Natural killer cell treated with Interleukin-12 subunit alpha and Interleukin-12 subunit beta and Interleukin-15 and Interleukin-18, amount 100 ng/mL, for 72 hours (primary cell): ENCODE data around the gene MAG. TPM values are rescaled to one million over a fixed set of nuclear protein-coding genes. Genes with fewer than 3 reads are reported as not detected.

Experiments
- ATAC-seq, 2 donors: fragments of 150-1000 bp; cut with Tn5 transposase in 1 of 2; sonication (Bioruptor Pico), chemical (Tn5 transposase) in 1 of 2; 2 replicates each; pipeline ENCODE4 v1.10.0; 2021
- DNase-seq: peaks from one replicate; pipeline ENCODE4 v3.0.0; 2022; ENCODE audit warnings: low spot score
- H3K27ac Mint-ChIP-seq, 2 donors: 1 replicate in 1 of 2; 2 replicates in 1 of 2; pipeline ENCODE4 v1.8.0; 2022; ENCODE audit warnings: mixed read lengths in 2 of 2, mild to moderate bottlenecking in 1 of 2, moderate library complexity in 1 of 2
- H3K27me3 Mint-ChIP-seq, 2 donors: 1 replicate in 1 of 2; 2 replicates in 1 of 2; pipeline ENCODE4 v1.8.0; 2022; ENCODE audit warnings: mixed read lengths in 2 of 2
- H3K36me3 Mint-ChIP-seq: one replicate; pipeline ENCODE4 v1.8.0; 2022; ENCODE audit warnings: mixed read lengths
- H3K4me1 Mint-ChIP-seq, 2 donors: 1 replicate in 1 of 2; 2 replicates in 1 of 2; pipeline ENCODE4 v1.8.0; 2022; ENCODE audit warnings: low read depth in 2 of 2, mixed read lengths in 2 of 2, mild to moderate bottlenecking in 1 of 2
- H3K4me3 Mint-ChIP-seq: one replicate; pipeline ENCODE4 v1.8.0; 2022; ENCODE audit warnings: mixed read lengths
- H3K9me3 Mint-ChIP-seq: 2 replicates; pipeline ENCODE4 v1.8.0; 2022; ENCODE audit warnings: mixed read lengths
- total RNA-seq, 2 donors: library from RNA; stranded (reverse); gene quantifications; one replicate each; pipeline ENCODE4 v1.2.3, GENCODE V29; 2022

The MAG gene
- total RNA-seq, 2 donors from 2014 or later: 0.38 TPM; not detected in 1

DNA sequence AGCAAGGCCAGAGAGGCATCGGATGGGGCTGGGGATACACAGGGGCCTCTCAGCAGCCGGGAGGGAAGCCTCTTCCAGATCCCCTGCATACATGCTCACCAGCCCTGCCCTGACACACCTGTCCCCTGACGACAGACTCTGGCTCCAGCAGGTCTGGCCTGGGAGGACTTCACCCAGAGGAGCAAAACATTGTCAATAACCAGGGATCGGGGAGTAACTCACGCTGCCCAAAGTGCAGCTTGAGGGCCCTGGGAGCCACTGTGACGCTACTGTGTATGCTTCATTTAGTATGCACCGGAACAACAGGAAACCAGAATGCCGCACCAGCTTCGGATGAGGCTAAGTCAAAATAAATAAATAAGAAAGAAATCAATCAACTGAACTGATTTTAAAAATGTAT is 24.6 kb downstream of the MAG start:
- peaks cover 6 to 13% of the 10 kb centered on the region in 2 donors for H3K4me1 Mint-ChIP-seq
- no peaks in the 10 kb centered on the region for H3K36me3 Mint-ChIP-seq
- H3K27me3 Mint-ChIP-seq: peaks cover 0 to 4% of the 10 kb centered on the region in 2 donors
- ATAC-seq (no peak), DNase-seq (no peak)
- H3K4me3 Mint-ChIP-seq: no peak overlapping the region
- H3K27ac Mint-ChIP-seq: no peak overlapping the region
- H3K9me3 Mint-ChIP-seq: no peaks in the 10 kb centered on the region

- peaks cover 6 to 8% of the 10 kb centered on the region in 2 donors for H3K27me3 Mint-ChIP-seq
- peaks cover 6 to 13% of the 10 kb centered on the region in 2 donors for H3K4me1 Mint-ChIP-seq
- H3K36me3 Mint-ChIP-seq: no peaks in the 10 kb centered on the region
- no peak for ATAC-seq
- H3K27ac Mint-ChIP-seq: no peak overlapping the region
- no peaks in the 10 kb centered on the region for H3K9me3 Mint-ChIP-seq
- H3K4me3 Mint-ChIP-seq: no peak overlapping the region
- no peak for DNase-seq
Measured at GRCh38 chr19:35317464-35318043, 25.6 kb downstream of the MAG start.

GRCh38 chr19:35318679-35319448 is 26.9 kb downstream of the MAG start:
- peak; percentile 45 to 49 for ATAC-seq
- H3K36me3 Mint-ChIP-seq: no peaks in the 10 kb centered on the region
- no peak overlapping the region for H3K4me3 Mint-ChIP-seq
- peaks cover 6 to 13% of the 10 kb centered on the region in 2 donors for H3K4me1 Mint-ChIP-seq
- H3K27ac Mint-ChIP-seq: peak overlapping the region in 1 of 2 donors; percentile 78
- DNase-seq: no peak
- H3K27me3 Mint-ChIP-seq: peaks cover 6 to 11% of the 10 kb centered on the region in 2 donors
- no peaks in the 10 kb centered on the region for H3K9me3 Mint-ChIP-seq

- Mint-ChIP-seq H3K4me3 (no peak overlapping the region), H3K27ac (no peak overlapping the region), H3K9me3 (no peaks in the 10 kb centered on the region), H3K36me3 (no peaks in the 10 kb centered on the region), H3K27me3 (peaks cover 6 to 11% of the 10 kb centered on the region in 2 donors), H3K4me1 (peaks cover 6 to 17% of the 10 kb centered on the region in 2 donors)
- DNase-seq: no peak
- ATAC-seq: no peak
Measured at GRCh38 chr19:35320065-35320713, 28.2 kb downstream of the MAG start.

DNA sequence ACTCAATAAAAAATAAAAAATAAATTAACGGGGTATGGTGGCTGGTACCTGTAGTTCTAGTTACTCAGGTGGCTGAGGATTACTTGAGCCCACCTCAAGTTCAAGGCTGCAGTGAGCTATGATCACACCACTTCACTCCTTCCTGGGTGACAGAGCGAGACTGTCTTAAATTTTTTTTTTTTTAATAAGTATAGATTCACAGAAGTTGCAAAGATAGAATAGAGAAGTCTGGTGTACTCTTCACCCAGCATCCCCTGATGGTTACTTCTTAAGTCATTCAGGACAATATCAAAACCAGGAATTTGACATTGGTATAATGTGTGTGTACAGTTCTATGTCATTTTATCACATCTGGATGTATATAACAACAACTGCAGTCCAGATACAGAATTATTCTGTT is 29.3 kb downstream of the MAG start:
- H3K36me3 Mint-ChIP-seq: no peaks in the 10 kb centered on the region
- no peak for DNase-seq
- H3K9me3 Mint-ChIP-seq: no peaks in the 10 kb centered on the region
- peak overlapping the region in 1 of 2 donors; percentile 63 for H3K27ac Mint-ChIP-seq
- ATAC-seq: no peak
- H3K4me1 Mint-ChIP-seq: peaks cover 6 to 17% of the 10 kb centered on the region in 2 donors
- H3K4me3 Mint-ChIP-seq: no peak overlapping the region
- peaks cover 10 to 20% of the 10 kb centered on the region in 2 donors for H3K27me3 Mint-ChIP-seq

- Mint-ChIP-seq H3K4me3 (no peak overlapping the region), H3K27me3 (peaks cover 10 to 22% of the 10 kb centered on the region in 2 donors), H3K4me1 (peaks cover 6 to 17% of the 10 kb centered on the region in 2 donors), H3K9me3 (no peaks in the 10 kb centered on the region), H3K36me3 (no peaks in the 10 kb centered on the region), H3K27ac (peak overlapping the region in 1 of 2 donors; percentile 63)
- DNase-seq (no peak), ATAC-seq (no peak)
Measured at GRCh38 chr19:35322014-35322413, 30.1 kb downstream of the MAG start.

GRCh38 chr19:35327642-35328041 is 35.7 kb downstream of the MAG start:
- peak overlapping the region in 1 of 2 donors; percentile 19 for H3K27ac Mint-ChIP-seq
- H3K36me3 Mint-ChIP-seq: no peaks in the 10 kb centered on the region
- H3K9me3 Mint-ChIP-seq: no peaks in the 10 kb centered on the region
- H3K4me3 Mint-ChIP-seq: no peak overlapping the region
- ATAC-seq (no peak), DNase-seq (no peak)
- peaks cover 26 to 34% of the 10 kb centered on the region in 2 donors for H3K27me3 Mint-ChIP-seq
- peaks cover 8 to 18% of the 10 kb centered on the region in 2 donors for H3K4me1 Mint-ChIP-seq

DNA sequence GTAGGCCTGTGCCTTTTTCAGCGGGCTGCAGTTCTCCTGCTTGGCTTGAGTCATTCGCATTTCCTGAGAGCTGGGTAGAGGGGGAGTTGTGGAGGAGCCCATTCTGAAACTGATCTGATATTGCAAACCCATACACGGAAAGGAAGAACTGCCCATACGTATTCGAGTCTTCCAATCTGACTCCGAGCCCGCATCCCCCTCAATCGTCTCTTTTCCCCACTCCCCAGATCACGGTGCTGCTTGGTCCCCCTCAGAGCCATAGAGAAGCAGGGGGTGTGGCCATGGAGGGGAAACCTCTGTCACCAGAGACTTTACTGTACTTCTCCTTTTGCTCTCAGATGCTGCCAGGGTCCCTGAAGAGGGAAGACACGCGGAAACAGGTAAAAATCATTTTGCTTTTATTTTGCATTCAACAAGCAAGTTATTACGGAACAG is 36.9 kb downstream of the MAG start, which contains the start of gene CD22:
Gene CD22, plus strand, starts transcription at position 337 of the 435 bp plus-strand sequence. CDS start 2,854 bp downstream, outside the sequence.
- Mint-ChIP-seq H3K4me1 (peaks cover 8 to 22% of the 10 kb centered on the region in 2 donors), H3K27ac (peak within 1 kb of the TSS in 1 of 2 donors; percentile 78), H3K9me3 (no peaks in the 10 kb centered on the region), H3K36me3 (no peaks in the 10 kb centered on the region), H3K4me3 (peak within 1 kb of the TSS; percentile 40), H3K27me3 (peaks cover 28 to 33% of the 10 kb centered on the region in 2 donors)
- ATAC-seq (peak in 1 of 2 donors; percentile 32), DNase-seq (no peak)

DNA sequence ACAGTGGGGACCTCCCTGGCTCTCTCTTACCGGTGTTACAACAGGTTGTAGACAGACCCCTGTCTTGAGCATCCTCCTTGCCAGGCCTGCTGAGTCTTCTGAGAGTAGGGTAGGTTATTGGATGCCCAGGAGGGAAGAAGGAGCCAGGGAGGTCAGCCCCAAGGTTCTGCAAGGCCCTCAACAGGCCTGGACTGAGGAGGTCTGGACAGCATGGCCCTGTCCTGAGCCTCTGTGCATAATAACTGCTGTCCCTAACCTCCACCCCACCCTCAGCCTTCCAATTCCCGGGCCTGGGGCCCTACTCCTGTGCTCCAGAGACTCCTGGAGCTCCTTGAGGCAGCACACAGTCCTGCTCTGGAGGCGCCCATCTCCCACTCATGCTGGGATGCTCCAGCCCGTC is 37.4 kb downstream of the MAG start:
- Mint-ChIP-seq H3K36me3 (no peaks in the 10 kb centered on the region), H3K4me1 (peaks cover 13 to 18% of the 10 kb centered on the region in 2 donors), H3K27ac (peak overlapping the region in 1 of 2 donors; percentile 78), H3K27me3 (peaks cover 27 to 38% of the 10 kb centered on the region in 2 donors), H3K9me3 (no peaks in the 10 kb centered on the region), H3K4me3 (peak overlapping the region; percentile 40)
- ATAC-seq: peak in 1 of 2 donors; percentile 27
- DNase-seq: no peak

DNA sequence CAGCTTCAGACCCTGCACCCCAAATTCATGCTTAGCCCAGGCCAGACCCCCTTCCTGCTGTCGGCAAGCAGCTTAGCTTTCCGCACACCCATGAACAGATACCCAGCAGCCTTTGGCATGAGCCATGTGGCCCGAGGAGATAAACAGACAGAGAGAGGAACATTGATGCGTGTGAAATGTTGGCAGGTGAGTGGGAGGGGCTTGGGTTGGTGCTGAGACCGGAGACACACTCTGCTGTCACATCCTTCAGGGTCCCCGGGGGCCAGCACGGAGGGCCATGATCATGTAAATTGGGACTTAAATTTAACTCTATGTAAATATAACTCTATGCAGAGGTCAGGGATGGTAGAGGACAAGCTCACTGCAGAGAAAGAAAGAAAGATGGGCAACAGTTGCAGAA is 38.5 kb downstream of the MAG start:
- H3K27ac Mint-ChIP-seq: peak overlapping the region in 1 of 2 donors; percentile 80
- no peak overlapping the region for H3K4me3 Mint-ChIP-seq
- H3K36me3 Mint-ChIP-seq: no peaks in the 10 kb centered on the region
- H3K9me3 Mint-ChIP-seq: no peaks in the 10 kb centered on the region
- H3K4me1 Mint-ChIP-seq: peaks cover 19 to 21% of the 10 kb centered on the region in 2 donors
- no peak for ATAC-seq
- DNase-seq: no peak
- peaks cover 27 to 37% of the 10 kb centered on the region in 2 donors for H3K27me3 Mint-ChIP-seq

DNA sequence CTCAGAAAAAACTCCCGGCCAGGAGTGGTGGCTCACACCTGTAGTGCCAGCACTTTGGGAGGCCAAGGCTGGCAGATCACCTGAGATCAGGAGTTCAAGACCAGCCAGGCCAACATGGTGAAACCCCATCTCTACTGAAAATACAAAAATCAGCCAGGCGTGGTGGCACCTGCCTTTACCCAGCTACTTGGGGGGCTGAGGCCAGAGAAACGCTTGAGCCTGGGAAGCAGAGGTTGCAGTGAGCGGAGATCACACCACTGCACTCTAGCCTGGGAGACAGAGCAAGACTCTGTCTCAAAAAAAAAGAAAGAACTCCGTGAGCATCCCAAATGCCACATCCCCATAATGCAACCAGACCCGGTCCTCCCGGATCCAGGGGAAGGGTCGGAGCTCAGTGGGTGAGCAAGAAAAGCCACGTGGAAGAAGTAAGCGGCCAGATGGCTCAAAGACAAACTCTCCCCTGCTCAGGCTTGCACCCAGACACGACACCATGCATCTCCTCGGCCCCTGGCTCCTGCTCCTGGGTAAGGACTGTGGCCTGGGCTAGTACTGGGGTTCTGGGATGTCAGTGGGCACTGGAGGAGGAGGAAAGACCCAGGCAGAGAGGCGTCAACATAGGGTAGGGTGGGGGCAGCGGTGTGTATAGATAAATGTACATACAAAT is 39.7 kb downstream of the MAG start:
- Mint-ChIP-seq H3K9me3 (no peaks in the 10 kb centered on the region), H3K27me3 (peaks cover 23 to 27% of the 10 kb centered on the region in 2 donors), H3K27ac (peak overlapping the region in 1 of 2 donors; percentile 57), H3K36me3 (no peaks in the 10 kb centered on the region), H3K4me3 (no peak overlapping the region), H3K4me1 (peaks cover 19 to 24% of the 10 kb centered on the region in 2 donors)
- ATAC-seq: no peak
- DNase-seq: no peak

GRCh38 chr19:35332817-35333216 is 40.9 kb downstream of the MAG start:
- DNase-seq (no peak), ATAC-seq (no peak)
- H3K9me3 Mint-ChIP-seq: no peaks in the 10 kb centered on the region
- peak overlapping the region; percentile 12 for H3K4me3 Mint-ChIP-seq
- peaks cover 21 to 27% of the 10 kb centered on the region in 2 donors for H3K27me3 Mint-ChIP-seq
- peaks cover 19 to 24% of the 10 kb centered on the region in 2 donors for H3K4me1 Mint-ChIP-seq
- peak overlapping the region in 1 of 2 donors; percentile 48 for H3K27ac Mint-ChIP-seq
- H3K36me3 Mint-ChIP-seq: no peaks in the 10 kb centered on the region

DNA sequence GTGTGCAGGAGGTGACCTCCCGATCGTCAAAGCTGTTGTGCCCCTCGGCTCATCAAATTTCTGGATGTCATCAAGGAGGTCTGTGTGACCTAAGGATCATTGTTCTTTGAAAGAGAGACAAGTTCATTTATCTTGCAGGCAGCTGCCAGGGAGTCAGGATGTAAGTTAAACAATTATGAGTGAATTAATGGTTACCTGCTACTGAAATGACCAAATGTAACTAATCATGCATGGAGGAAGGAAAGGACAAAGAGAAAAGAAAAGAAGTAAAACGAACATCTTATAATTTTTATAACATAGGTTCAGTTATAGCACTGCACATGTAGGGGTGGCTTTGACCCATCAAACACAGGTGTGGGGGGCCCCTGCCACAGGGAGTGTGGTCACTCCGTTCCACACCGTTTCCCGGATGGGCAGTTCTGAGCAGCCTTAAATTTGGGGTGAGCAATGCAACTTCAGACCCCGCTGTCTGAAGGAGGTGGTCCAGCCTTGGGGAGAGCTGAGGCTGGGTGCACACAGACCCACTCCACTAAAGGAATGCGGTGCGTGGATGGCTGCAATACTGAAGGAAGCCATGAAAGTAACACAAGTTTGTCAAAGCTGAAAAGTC is 42.3 kb downstream of the MAG start:
- Mint-ChIP-seq H3K9me3 (no peaks in the 10 kb centered on the region), H3K36me3 (no peaks in the 10 kb centered on the region), H3K4me1 (peaks cover 11 to 17% of the 10 kb centered on the region in 2 donors), H3K27me3 (peaks cover 14 to 20% of the 10 kb centered on the region in 2 donors), H3K27ac (peak overlapping the region; percentile 80 to 82), H3K4me3 (peak overlapping the region; percentile 1)
- ATAC-seq (no peak), DNase-seq (no peak)
